GM12801 (cell line): ENCODE measurements around the gene C5orf46.

Experiments used
- TF ChIP-seq, protein P1 (sequence below): IDR thresholded peaks from one replicate; pipeline ENCODE4 v1.5.1; 2011; ENCODE audit warnings: control low read depth; ENCODE audit not compliant: insufficient read length; ENCODE audit errors: extremely low read depth

The C5orf46 gene

DNA sequence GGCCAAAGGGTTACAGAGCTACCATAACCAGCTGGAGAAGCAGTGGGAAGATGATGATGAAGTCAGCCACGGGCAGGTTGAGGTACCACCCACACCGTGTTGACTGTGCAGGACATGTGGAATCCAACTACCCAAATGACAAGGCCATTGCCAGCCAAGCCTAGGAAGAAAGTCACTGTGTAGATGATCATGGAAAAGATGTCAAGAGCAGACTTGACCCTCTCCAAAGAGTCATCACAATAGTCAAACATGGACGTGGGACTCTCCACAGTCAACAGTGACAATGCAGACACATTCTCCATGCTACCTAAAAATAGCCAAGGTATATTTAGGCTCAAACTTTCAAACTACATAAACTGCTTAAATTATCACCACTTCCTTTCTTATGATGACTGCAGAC, 54.0 kb downstream of the C5orf46 start:
- TF ChIP-seq, protein P1, sequence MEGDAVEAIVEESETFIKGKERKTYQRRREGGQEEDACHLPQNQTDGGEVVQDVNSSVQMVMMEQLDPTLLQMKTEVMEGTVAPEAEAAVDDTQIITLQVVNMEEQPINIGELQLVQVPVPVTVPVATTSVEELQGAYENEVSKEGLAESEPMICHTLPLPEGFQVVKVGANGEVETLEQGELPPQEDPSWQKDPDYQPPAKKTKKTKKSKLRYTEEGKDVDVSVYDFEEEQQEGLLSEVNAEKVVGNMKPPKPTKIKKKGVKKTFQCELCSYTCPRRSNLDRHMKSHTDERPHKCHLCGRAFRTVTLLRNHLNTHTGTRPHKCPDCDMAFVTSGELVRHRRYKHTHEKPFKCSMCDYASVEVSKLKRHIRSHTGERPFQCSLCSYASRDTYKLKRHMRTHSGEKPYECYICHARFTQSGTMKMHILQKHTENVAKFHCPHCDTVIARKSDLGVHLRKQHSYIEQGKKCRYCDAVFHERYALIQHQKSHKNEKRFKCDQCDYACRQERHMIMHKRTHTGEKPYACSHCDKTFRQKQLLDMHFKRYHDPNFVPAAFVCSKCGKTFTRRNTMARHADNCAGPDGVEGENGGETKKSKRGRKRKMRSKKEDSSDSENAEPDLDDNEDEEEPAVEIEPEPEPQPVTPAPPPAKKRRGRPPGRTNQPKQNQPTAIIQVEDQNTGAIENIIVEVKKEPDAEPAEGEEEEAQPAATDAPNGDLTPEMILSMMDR, result no peak

DNA sequence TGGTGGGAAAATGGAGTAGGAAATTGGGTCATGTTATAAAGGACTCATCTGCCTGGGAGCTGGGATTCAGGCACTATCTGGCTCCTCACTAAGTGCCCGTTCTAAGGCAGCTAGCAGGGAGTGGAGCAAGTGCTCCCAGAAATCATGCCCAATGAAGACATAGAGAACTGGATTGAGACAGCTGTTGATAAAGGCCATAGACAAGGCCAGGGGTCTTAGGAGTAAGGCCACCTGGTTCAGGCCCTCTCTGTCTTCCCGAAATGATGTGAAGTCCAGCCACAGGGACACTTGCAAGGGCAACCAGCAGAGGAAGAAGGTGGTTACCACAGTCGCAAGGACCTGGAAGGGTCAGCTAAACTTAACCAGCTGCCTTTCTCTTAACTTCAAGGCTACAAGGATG, 54.8 kb downstream of the C5orf46 start:
- TF ChIP-seq, protein P1, result no peak

DNA sequence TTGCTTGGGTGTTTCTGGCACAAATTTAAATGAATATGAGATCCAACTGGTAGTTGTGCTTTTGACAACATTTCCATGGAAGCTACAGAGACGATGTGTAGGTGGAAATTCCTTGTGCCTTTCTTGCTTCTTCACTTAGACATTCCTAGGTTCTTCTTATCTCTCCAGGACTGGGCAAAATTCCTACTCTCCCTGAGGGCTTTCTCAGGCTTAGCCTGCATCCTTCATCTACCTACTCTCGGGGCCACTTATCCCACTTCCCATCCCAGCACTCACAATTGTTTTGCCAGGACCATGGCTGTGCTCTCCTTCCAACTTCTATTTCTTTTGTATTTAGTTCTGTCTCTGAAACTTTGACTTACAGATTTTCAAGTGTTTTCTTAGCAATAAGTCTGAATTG, 57.1 kb downstream of the C5orf46 start:
- TF ChIP-seq, protein P1, result no peak

DNA sequence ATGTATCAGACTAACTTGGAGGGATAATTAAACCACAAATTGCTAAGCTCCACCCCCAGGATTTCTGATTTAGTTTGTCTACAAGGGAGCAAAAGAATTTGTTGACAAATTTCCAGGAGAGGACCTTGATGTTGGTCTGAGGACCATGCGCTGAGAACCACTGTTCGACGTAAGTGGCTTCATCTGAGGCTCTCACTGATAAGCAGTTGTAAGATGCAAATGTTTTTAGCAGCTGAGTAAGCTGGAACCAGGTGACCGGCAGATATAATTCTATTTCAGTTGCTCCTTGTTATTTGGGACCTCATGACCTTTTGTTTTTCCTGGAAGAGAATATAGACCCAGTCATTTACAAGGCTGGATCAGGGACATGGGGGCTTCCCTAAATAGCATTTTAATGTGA, 60.7 kb downstream of the C5orf46 start:
- TF ChIP-seq, protein P1, result no peak

DNA sequence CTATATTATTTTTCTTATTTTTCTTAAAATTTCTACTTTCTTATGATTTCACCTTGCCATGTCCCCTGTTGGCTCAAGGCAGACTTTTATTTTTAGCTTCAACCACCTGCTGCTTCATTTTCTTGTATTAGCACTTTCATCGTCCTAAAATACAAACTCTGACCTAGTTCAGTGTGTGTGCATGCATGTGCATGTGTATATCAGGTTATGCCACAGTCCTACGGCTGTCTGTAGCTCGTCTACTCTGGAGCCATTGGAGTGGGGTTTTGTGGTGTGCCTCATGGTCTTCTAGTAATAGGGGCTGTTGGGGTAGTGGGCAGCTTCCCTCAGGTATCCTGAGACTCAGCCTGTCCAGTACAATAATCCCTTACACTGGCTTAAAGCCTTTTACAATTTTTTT, 61.5 kb downstream of the C5orf46 start:
- TF ChIP-seq, protein P1, result no peak

DNA sequence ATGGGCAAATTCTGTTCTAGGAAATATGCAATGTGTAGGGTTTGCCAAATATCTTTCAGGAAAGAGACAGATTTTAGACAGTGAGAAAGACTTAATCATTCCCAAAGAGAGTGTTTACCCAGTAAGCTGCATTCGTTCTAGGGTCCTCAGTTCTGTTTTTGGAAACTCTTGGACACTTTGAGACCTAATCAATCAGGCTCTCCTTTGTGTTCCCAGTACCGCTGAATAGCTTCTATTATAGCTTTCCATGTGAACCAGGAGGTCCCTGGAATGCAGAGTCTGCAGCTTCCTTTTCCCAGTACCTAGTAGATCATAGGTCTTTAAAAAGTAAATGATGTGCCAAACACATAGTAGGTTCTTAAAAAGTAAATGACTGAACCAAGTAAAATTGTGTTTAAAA, 63.5 kb downstream of the C5orf46 start:
- TF ChIP-seq, protein P1, result no peak
